HG02973 (cell line): ENCODE results near the gene ALDH5A1.

Experiments used
- ATAC-seq: cut with Tn5 transposase; IDR thresholded peaks from one replicate; pipeline ENCODE4 v1.9.1; 2021; ENCODE audit warnings: moderate library complexity; ENCODE audit not compliant: unreplicated experiment

Gene ALDH5A1

DNA sequence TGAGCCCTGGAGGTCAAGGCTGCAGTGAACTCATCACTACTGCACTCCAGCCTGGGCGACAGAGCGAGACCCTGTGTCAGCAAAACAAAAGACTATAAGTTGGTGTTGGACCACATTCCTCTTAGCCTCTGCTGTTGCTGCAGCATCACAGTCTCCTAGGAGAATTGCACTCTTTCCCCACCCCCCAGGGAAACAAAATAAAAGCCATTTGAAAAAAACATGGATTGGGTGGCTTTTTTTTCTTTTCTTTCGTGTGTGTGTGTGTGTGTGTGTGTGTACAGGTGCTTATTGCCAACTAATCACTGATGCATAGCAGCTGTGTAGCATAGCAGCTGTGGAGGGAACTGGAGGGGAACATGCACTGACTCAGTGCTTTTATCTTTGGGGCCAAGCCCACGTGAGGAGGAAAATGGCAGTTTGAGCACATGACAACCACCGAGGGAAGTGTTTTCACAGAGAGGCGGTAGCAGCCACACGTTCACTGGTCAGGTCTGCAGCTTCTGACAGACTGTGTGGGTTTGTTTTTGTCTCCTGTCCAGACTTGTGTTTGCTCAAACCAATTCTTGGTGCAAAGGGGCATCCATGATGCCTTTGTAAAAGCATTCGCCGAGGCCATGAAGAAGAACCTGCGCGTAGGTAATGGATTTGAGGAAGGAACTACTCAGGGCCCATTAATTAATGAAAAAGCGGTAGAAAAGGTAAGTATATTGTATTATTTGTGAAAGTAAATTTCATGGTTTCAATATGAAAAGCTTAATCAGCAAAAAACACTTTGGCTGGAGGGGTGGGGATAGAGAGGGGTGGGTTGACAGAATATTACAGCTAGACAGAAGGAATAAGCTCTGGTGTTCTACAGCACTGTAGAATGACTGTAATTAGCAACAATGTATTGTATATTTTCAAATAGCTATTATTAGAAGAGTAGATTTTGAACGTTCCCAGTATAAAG is 27.7 kb downstream of the ALDH5A1 start:
- ATAC-seq, result peak; percentile 41

DNA sequence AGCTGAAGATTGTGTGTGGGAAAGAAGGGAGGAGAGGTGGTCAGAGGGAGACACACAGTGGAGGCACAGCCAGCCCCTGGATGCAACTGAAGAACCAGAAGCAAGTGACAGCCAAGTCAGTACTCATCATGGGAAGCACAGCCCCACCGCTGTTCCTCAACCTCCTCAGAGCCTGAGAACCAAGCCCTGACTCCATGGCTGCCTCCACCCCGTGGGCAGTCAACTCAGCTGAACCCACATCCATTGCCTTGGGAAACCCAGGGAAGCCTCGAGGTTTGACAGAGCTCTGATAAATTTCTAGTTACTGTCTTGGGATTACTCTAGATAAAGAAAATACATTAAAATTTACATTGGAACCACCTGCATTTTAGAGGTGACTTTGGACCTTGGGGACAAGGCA is 29.6 kb downstream of the ALDH5A1 start:
- no peak for ATAC-seq

DNA sequence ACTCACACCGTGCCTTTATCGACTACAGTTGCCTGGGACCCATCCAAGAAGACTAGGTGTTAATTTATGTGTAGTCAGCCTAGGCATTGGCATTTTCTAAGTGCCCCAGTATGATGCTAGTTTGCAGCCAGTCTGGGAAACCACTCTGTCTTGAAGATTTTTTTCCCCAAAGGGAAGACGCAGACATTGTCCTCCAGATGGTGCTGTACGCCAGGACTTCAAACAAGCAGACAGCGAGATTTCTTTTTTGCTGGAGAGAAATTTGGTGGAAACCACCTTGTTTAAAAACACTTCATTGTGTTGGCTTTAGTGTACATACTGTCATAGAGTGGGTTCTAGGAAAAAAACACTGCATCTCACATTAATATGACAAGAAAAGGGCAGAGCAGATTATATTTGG is 30.0 kb downstream of the ALDH5A1 start:
- no peak for ATAC-seq

DNA sequence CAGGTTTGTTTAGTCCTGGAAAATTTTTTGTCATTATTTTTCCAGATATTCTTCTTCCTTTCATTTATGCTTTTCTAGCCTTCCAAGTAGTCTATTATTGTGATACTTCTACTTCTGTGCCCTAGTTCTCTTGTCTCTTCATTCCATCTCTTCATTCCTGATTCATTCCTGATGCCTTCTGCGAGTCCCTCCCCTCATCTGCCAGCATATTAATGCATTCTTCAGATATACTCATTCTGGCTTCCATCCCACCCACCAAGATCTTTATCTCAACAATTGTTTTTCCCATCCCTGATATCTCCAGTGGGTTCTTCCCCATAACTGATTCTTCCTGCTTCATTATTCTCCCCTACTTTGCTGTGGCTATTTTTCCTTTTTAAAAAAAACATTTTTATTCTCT is 35.2 kb downstream of the ALDH5A1 start:
- ATAC-seq, result no peak

DNA sequence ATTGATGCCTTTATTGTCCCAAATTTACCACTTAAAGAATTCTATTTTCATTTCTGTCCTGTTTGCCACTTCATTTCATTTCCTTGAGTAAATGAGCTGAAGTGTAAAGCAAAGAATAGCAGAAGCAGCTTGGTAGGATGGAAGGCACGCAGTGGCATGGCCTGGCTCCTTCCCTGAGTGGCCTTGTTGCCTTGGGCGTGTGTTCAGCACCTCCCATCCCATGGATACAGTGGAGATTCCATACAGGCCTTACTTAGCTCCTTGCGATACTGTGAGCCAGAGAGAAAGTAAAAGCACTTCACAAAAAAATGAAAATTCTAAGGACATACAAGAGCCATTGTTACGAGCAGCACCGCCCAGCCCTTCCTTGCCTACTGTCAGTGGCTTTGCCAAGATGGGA is 39.6 kb downstream of the ALDH5A1 start:
- no peak for ATAC-seq

DNA sequence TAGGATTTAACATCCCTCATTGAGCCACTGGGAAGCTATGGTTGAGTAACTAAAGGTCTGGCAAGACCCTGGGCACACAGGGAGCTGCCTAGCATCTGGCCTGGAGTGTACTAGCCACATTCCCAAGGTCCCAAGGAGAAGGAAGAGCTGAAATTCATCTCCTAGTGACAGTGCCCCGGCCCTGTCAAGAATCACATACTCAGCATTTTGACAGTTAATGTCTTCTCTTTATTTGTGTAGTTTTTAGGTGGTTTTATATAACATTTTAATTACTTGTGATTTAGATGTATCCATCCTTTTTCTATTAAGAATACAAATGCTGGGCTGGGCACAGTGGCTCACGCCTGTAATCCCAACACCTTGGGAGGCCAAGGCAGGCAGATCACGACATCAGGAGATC is 40.4 kb downstream of the ALDH5A1 start:
- no peak for ATAC-seq

DNA sequence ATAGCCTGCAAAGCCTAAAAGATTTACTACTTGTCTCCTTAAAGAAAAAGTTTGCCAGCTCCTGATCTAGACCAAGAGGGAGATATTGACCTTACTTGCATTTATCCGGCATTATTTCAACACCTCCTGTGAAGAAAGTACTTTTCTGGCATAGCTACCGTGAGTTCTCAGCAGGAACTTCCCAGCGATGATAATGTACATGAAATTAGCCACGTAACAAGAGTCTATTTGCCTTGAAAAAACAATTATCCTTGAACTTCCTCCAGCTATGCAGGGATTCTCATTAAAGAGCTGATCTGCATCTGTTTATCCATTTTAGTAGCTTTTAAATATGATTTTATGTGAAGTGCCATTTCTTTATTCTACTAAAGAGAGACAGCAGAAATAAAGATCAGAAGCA is 41.7 kb downstream of the ALDH5A1 start:
- ATAC-seq, result no peak

DNA sequence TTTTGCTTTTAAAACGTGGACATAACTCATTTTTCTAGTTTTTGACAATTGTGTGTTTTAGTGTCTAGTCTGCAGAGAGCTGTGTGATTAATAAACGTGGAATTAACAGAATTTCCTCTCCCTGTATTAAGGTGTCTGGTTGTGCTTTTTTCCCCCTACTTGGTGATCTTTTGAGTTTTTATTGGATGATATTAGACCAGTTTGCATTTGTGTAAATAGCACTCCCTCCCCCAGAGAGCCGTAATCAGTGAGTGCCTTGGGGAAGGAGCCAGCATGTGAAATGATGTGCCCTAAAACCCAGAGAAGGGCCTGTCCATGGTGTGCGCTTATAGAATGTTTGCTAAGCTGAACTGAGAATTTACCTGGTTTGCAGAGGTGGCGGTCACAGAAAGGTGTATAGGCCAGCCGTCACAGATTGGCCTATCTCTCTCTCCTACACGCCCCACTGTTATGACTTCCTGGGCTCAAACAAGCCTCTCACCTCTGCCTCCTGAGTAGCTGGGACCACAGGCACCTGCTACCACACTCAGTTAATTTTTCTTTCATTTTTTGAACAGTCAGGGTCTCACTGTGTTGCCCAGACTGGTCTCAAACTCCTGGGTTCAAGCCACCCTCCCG is 42.4 kb downstream of the ALDH5A1 start:
- no peak for ATAC-seq

DNA sequence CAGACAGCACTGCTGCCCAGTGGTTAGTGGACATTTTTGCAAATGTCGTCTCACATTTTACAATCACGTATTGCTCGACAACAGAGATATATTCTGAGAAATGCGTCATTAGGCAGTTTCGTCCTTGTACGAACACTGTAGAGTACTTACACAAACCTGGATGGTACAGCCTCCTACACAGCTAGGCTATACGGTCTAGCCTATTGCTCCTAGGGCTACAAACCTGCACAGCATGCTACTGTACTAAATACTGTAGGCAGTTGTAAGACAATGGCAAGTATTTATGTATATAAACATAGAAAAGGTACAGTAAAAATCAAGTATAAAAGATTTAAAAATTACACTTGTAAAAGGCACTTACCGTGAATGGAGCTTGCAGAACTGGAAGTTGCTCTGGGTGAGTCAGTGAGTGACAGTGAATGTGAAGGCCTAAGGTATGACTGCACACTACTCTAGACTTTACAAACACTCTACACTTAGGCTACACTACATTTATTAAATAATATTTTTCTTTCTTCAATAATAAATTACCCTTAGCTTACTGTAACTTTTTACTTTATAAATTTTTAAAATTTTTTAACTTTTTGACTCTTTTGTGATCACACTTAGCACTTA is 43.1 kb downstream of the ALDH5A1 start:
- no peak for ATAC-seq

DNA sequence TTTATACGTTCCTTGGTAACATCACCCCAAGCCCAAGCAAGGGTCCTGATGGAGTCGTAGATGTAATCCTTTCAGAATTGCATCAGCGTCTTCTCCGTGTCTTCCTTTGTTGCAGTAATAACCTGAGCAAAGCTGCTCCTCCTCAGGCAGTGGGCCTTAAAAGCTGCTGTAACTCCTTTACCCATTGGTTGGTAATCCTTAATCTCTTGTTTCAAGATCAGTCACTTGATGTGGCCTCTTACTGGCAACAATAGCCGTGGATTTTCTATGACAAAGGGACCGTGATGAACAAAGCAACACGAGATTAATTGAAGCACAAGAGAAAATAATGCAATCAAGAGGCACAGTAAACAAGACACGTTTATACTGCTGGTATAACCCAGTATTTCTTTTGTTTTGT is 44.6 kb downstream of the ALDH5A1 start:
- no peak for ATAC-seq

DNA sequence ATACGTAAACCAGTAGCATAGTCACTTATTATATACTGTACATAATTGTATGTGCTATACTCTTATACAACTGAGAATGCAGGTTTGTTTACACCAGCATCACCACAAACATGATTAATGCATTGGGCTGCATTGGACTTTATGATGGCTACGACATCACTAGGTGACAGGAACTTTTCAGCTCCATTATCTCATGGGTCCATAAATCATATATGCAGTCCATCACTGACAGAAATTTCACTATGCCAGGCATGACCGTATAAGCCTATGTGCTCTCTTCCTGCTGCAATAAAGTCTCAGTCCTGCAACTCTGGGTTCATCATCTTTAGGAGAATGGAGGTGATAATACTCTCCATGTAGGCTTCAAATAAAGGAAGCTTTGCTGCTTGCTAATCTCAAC is 45.4 kb downstream of the ALDH5A1 start:
- no peak for ATAC-seq

DNA sequence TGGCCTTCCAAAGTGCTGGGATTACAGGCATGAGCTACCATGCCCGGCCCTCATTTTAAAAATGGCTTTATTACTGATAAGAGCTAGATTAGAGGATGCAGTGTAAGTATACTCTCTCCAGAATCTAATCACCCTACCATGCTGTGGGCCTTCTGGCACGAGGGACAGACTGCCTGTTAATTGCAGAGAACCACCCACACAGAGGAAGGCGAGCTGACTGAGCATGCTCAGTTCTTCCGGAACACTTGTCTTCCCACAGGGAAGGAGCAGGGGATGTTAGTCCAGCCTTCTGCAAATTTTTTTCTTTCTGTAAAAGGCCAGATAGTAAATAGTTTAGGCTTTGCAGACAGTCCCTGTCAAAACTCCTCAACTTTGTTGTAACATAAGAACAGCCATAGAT is 48.9 kb downstream of the ALDH5A1 start:
- no peak for ATAC-seq

DNA sequence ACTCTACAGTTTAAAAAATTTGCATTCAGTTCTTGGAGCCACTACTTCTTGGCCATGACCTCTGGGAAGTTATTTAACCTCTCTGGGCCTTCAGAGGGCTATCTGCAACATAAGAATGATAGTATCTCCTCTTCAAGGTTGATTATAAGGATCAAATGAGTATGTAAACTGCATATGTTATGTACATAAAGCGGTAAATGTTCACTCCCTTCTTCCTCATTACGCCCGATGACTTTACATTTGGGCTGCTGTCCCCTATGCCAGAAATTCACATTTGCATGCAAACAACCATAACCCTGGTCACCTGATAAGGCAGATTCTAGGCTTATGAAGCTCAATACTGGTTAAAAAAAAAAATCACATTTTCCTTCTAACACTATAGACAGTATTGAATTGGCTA is 50.4 kb downstream of the ALDH5A1 start:
- no peak for ATAC-seq

DNA sequence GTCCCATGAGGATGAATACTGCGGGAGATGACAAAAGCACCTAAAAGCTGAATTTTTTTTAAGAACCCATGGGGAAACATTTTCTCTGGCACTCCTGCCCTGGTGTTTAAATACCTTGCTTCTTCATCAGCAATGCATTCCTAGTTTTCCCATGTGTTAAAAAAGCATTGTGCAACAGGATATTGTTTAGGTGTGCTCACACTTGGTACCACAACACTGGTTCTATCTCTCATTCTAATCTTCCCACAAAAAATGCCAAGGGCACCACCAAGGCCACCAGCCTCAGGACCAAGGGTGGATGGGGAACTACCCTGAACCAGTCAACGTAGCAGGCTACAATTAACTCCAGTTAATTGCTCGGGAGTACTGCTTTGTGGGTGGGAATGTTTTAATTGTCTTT is 50.9 kb downstream of the ALDH5A1 start:
- ATAC-seq, result no peak

DNA sequence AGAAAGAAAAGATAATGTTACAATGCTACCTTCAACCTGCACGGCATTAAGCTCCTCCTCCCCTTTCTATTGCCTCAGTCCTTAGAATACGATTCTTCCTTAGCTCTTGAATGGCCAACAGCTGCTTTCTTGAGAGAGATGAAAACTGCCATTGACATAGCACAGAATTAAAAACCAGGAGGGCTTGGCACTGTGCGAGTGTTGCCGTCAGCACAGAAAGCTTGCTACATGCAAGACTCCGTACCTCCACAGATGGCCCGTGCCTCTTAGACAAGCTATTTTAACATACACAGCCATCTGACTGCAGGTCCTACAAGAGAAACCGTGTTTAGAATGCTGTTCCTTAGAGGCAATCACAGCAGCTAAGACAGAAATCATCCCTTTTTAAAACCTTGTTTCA is 51.7 kb downstream of the ALDH5A1 start:
- ATAC-seq, result no peak

DNA sequence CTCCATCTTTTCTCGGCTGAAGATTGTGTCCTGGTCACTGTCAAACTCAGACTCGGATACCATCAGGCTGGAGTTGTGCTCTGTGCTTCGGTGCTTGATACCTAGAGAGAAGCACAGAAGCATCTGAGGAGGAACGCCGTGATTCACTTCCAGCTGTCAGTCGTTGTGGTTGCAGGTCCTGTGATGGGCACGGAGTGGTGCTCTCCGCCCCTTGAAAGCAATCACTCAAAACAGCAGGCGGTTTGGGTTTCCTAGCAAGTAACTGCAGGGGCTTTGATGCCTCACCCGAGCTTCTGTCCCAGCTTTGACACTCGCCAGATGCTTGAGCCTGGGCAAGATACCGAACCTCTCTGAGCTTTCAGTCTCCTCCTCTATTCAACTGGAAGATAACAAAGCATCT is 52.5 kb downstream of the ALDH5A1 start:
- no peak for ATAC-seq

DNA sequence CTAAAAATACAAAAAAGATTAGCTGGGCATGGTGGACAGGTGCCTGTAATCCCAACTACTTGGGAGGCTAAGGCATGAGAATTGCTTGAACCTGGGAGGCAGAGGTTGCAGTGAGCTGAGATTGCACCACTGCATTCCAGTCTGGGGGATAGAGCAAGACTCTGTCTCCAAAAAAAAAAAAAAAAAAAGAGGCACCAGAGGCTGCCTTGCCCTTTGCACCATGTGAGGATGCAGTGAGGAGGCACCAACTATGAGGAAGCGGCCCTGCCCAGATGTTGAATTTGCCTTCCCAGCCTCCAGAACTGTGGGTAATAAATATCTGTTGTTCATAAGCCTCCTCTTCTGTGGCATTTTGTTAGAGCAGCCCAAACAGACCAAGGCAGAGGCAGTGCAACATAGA is 54.4 kb downstream of the ALDH5A1 start:
- no peak for ATAC-seq

DNA sequence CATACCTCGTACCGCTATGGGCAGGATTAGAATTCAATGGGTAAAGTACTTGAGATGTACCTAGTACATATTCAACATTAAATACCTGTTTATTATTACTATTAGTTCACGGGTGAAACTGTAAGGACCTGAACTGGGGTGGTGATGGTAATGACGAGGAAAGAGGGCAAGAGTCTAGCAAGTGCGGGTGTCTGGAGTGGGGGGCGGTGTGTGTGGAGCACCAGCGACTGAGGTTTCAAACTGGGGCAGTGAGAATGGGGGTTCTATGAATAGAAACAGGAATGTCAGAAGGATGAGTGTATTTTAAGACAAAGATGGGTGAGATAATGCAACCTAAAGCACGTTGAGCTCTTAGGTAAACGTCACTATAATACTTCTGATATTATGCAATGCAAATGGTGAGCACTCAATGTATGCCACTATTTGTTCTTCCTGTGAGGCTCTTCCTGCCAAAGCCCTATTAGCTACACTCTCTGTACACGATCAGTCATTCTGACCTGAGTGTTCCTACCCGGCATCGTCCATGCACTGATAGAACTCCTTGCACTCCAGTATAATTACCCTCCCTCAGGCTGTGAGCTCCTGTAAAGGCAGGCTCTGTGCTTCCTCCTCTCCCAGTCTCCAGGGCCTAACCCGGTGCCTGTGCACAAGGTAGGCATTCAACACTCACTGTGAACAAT is 55.0 kb downstream of the ALDH5A1 start:
- ATAC-seq, result no peak

DNA sequence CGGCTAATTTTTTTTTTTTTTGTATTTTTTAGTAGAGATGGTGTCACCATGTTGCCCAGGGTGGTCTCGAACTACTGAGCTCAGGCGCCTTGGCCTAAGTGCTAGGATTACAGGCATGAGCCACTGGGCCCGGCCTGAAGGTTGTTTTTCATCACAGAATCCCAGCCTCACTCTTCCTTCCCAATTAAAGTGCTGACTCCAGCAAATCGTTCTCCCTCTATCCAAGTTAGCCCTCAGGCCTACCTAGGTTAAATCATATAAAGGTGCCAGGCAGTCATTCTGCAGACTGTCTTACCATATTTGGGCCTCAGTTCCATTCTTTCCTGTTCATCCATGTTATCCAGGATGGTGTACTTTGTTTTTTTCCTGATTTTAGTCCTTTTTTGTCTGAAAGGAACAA is 56.4 kb downstream of the ALDH5A1 start:
- no peak for ATAC-seq

DNA sequence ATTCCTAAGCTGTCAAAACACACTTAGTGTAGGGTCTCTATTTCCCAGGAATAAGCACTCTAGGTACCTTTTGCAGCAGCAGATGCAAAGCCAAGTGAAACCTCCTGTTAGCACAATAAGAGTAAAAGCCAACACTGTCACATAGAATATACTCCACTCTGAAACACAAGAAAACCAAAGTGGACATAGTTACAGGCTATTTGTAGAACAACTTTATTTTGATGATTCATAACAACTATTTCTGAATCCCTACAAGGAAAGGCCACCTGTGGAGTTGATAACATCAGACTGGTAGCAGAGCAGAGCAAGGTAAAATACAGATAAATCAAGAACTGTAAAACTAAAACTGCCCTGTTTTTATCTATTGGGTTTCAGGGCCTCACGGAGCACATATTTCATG is 59.7 kb downstream of the ALDH5A1 start:
- ATAC-seq, result no peak

DNA sequence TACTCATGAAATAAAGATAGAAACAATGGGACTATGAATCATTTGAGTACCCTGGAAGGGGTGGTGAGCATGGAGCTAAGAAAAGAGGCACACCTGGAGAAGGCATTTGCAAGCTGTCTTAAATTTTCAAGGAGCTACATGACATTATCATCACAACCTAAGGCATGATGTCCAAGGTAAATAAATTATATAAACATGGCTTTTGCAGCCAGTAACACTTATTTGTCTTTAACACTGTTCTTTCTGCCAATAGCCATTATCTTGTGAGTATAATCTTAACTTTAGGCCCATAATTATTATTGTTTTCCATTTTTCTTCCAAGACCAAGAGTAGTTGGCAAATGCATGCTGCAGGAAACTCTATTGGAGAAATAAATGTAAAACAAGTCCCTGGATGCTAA is 63.7 kb downstream of the ALDH5A1 start:
- ATAC-seq, result no peak

DNA sequence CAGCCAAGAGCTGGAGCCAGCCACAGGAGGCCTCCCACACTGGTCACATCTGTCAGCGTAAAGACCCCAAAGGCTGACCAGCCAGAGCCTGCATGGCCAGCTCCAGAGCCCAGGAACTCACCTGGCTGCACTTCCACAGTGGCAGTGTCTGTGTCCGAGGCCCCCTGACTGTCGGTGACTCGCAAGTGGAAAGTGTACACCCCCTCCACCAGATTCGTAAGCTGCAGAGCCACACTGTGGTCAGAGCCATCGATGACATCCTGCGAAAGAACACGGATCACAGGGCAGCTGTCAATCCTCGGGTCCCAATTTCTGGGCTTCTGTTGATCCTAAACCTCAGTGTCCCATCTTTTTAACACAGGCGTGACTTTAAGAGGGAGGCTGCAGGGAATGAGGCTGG is 69.3 kb downstream of the ALDH5A1 start:
- no peak for ATAC-seq
